ENCODE results near the gene ZNF236. TPM values are rescaled to one million over a fixed set of nuclear protein-coding genes. Genes with fewer than 3 reads are reported as not detected.
"Not testable (repeated sequence)": the region's sequence is repeated elsewhere in the genome, so short reads cannot be mapped to it uniquely, and the experiment has no call there.

The ZNF236 gene
- total and polyA plus RNA-seq, 2 of the 8 experiments (the other 6 are each of a cell fraction or from before 2014, with no cell fraction given): 6.7 to 14.5 TPM

GRCh38 chr18:76967299-76967698, 144.9 kb downstream of the ZNF236 start:
- H2AFZ ChIP-seq (ENCODE audit: low read length); H4K20me1 ChIP-seq (replicated peaks in 1 of 2; ENCODE audit: control insufficient read depth in 1 of 2, insufficient read depth in 2 of 2, low read length in 2 of 2); H3K4ac ChIP-seq (replicated peaks; ENCODE audit: insufficient read length, low read depth, low read length); H4K8ac ChIP-seq (ENCODE audit: extremely low read depth, insufficient read depth, low read length); H3K36me3 ChIP-seq (ENCODE audit: control insufficient read depth in 2 of 4, insufficient read depth in 4 of 4, low read length in 3 of 4); H3K79me2 ChIP-seq (ENCODE audit: control insufficient read depth in 1 of 2, insufficient read depth in 2 of 2, low read length in 2 of 2); H3K9ac ChIP-seq (replicated peaks in 1 of 4; ENCODE audit: extremely low read depth in 1 of 4, low read depth in 3 of 4, low read length in 3 of 4); H3K9me3 ChIP-seq (ENCODE audit: insufficient read depth in 2 of 2, low read depth in 1 of 2, low read length in 1 of 2); H3K27me3 ChIP-seq (replicated peaks in 1 of 4; ENCODE audit: control insufficient read depth in 3 of 4, extremely low read depth in 1 of 4, insufficient read depth in 3 of 4, low read length in 3 of 4); H3K79me1 ChIP-seq (ENCODE audit: low read depth, low read length); DNase-seq (ENCODE audit: low read depth in 1 of 2, low spot score in 2 of 2); H3K23me2 ChIP-seq (ENCODE audit: low read depth, low read length); H3K14ac ChIP-seq (ENCODE audit: insufficient read length): not testable (repeated sequence)
- H3K23ac ChIP-seq (ENCODE audit: insufficient read length): peak overlapping the region; percentile 93
- peak overlapping the region; percentile 39; the same call in 1 of the 2 replicates for H3K27ac ChIP-seq (ENCODE audit: low read depth, low read length)
- FAIRE-seq: peak; percentile 100
- CTCF ChIA-PET (ENCODE audit: partially characterized antibody): interaction anchor here (0.8 to 5.4 kb wide), 5 partner anchors 8 to 55 kb away, joined by 3 to 73 read pairs (median 4); no protein-coding TSS in a partner anchor
- H4K91ac ChIP-seq (replicated peaks; ENCODE audit: insufficient read length, low read length): peak overlapping the region; percentile 78
- H3K4me3 ChIP-seq (ENCODE audit: extremely low read depth in 1 of 4, insufficient read depth in 2 of 4, low read depth in 3 of 4, low read length in 4 of 4): peak overlapping the region in 1 of 4 experiments; percentile 40; a peak in 1 of 8 replicates
- peak overlapping the region; percentile 60 to 80; a peak in 2 of 4 replicates for H3K4me2 ChIP-seq (ENCODE audit: insufficient read depth in 1 of 2, low read depth in 2 of 2, low read length in 2 of 2)
- peaks cover 4 to 27% (median 20%) of the 10 kb centered on the region in 4 experiments for H3K4me1 ChIP-seq (replicated peaks in 1 of 4; ENCODE audit: control insufficient read depth in 3 of 4, insufficient read depth in 4 of 4, low read length in 3 of 4)
- peak overlapping the region; percentile 45 for H2BK120ac ChIP-seq (replicated peaks; ENCODE audit: low read depth, low read length)
- peak overlapping the region; percentile 100 for H2BK20ac ChIP-seq (ENCODE audit: low read length)
- H4K5ac ChIP-seq (ENCODE audit: insufficient read length, low read depth, low read length): peak overlapping the region; percentile 89
- H2BK5ac ChIP-seq (ENCODE audit: low read depth, low read length): peak overlapping the region; percentile 98
- POLR2A ChIA-PET (ENCODE audit: partially characterized antibody): interaction anchor here (0.7 to 3.1 kb wide), 5 partner anchors 9 to 29 kb away, joined by 3 to 14 read pairs (median 10); no protein-coding TSS in a partner anchor
- H2BK12ac ChIP-seq (ENCODE audit: low read depth, low read length): peak overlapping the region; percentile 97
- peak overlapping the region; percentile 99; the same call in 1 of the 2 replicates for H2AK5ac ChIP-seq (ENCODE audit: low read depth, low read length)
- H3K56ac ChIP-seq (replicated peaks; ENCODE audit: insufficient read length, low read depth, low read length): peak overlapping the region; percentile 63
- peak overlapping the region; percentile 66; the same call in 1 of the 2 replicates for H2BK15ac ChIP-seq (ENCODE audit: low read length)
- H3K18ac ChIP-seq (ENCODE audit: extremely low read depth, low read length): peak overlapping the region; percentile 98

All from H1 (cell line).